Tibial nerve (tissue), 4 donors: Measurements from ENCODE around the gene ATP9B.

Experiments
- CTCF ChIP-seq, 5 experiments: fragments of 200-600 bp in 3 of 5; fragments of 450-650 bp in 2 of 5; sonication (generic) in 3 of 5; IDR thresholded peaks; one replicate each; pipeline ENCODE4 v1.5.1; 2016 to 2019; ENCODE audit warnings: antibody characterized with exemption in 5 of 5, mild to moderate bottlenecking in 3 of 5, moderate library complexity in 2 of 5
- EP300 ChIP-seq, 2 donors: sonication (generic); formaldehyde crosslinking; IDR thresholded peaks; one replicate each; pipeline ENCODE4 v1.6.1; 2017; ENCODE audit warnings: antibody characterized with exemption in 2 of 2, mild to moderate bottlenecking in 1 of 2

DNA sequence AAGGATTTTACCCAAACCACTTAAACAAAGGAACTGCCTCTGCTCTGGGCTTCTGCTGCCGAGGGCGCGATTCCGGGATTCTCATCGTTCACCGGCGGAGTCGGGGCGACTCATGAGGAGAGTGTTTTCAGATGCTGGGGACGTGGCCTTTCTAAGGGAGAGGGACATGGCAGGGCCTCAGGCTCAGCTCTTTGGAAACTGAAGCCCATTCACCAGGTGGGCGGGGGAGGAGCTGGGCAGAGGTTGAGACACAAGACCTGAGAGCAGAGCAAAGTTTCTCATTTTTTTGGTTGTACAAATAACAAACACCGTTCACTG lies 356.3 kb downstream of the ATP9B start:
- TF ChIP-seq CTCF (IDR thresholded peaks at IDR 0.05) (no peak), EP300 (IDR thresholded peaks at IDR 0.05) (no peak)
